Right lobe of liver (tissue), 6 donors: ENCODE data around the gene RELL2. TPM values are rescaled to one million over a fixed set of nuclear protein-coding genes. Genes with fewer than 3 reads are reported as not detected.

Source experiments
- ATAC-seq, 4 donors: fragments of 200-7000 bp; cut with Tn5 transposase; one replicate each; pipeline ENCODE4 v1.9.1; 2020; ENCODE audit warnings: mild to moderate bottlenecking in 4 of 4, moderate library complexity in 4 of 4
- DNase-seq, 3 donors: peaks; one replicate each; pipeline ENCODE4 v3.0.0-alpha.2; 2020
- H3K27ac ChIP-seq, 3 donors: fragments of 200-600 bp; one replicate each; pipeline ENCODE4 v1.8.0; 2022
- H3K27me3 ChIP-seq, 2 donors: fragments of 200-600 bp; one replicate each; pipeline ENCODE4 v1.8.0; 2022
- H3K36me3 ChIP-seq, 4 donors: fragments of 200-600 bp; sonication (generic) in 1 of 4; one replicate each; pipeline versions ENCODE4 v1.5.1 to v1.8.0; 2017 to 2022; ENCODE audit warnings: control low read depth in 1 of 4
- H3K4me1 ChIP-seq, 4 donors: fragments of 200-600 bp; sonication (generic) in 1 of 4; one replicate each; pipeline versions ENCODE4 v1.5.1 to v1.8.0; 2017 to 2022; ENCODE audit warnings: control low read depth in 1 of 4
- H3K4me3 ChIP-seq, 3 donors: fragments of 200-600 bp; one replicate each; pipeline ENCODE4 v1.8.0; 2022
- H3K9me3 ChIP-seq, 4 donors: fragments of 200-600 bp; sonication (generic) in 1 of 4; one replicate each; pipeline versions ENCODE4 v1.5.1 to v1.8.0; 2017 to 2022; ENCODE audit warnings: control low read depth in 1 of 4
- CTCF ChIP-seq, 4 donors: fragments of 200-600 bp in 3 of 4; fragments of 450-650 bp in 1 of 4; IDR thresholded peaks; one replicate each; pipeline versions ENCODE4 v1.5.1 to v1.8.0; 2016 to 2022; ENCODE audit warnings: antibody characterized with exemption in 4 of 4, mild to moderate bottlenecking in 2 of 4
- POLR2A ChIP-seq: fragments of 450-650 bp; IDR thresholded peaks from one replicate; pipeline ENCODE4 v1.6.1; 2017; ENCODE audit warnings: antibody characterized with exemption, mild to moderate bottlenecking
- WGBS: methylation state at CpG from one replicate; pipeline ENCODE4 v1.1.6; 2018; ENCODE audit warnings: low coverage, low lambda C conversion rate; ENCODE audit not compliant: insufficient coverage; ENCODE audit errors: missing lambda C conversion rate; 5-methylcytosine and 5-hydroxymethylcytosine counted together
- intact Hi-C, 2 donors: fragments of 100-400 bp; cut with DNase I; formaldehyde crosslinking; loops; one replicate each; pipeline versions ENCODE4 v1.11.2 to v1.14.1; 2022
- total RNA-seq, 6 experiments: library from RNA; depleted of rRNA in 2 of 6; stranded (reverse); fragments of >200 nt in 2 of 6; fragmentation: NEBNext Ultra II Directional in 3 of 6; extraction: Animal tissue kit (Norgen Biotek cat#: 25700) in 3 of 6; gene quantifications; one replicate each; pipeline versions ENCODE4 v1.1.0 to v1.2.4, GENCODE V29; 2016 to 2023
- donor health status: DM: no; HTN: yes; CAD: no.
- donor health status: DM: no; HTN: no; CAD: no.
- donor health status: DM: no; HTN: no; CAD: no.
- donor health status: DM: no; HTN: yes; CAD: no.
- donor health status: DM: no; HTN: yes; CAD: no.

RELL2 gene
- total RNA-seq, 6 experiments from 2014 or later: 0.53 to 2.6 (median 1.2) TPM

- Histone ChIP-seq H3K27ac (no peak overlapping the region), H3K9me3 (no peaks in the 10 kb centered on the region), H3K4me1 (peaks cover 0 to 9% (median 2%) of the 10 kb centered on the region in 4 donors), H3K27me3 (no peaks in the 10 kb centered on the region), H3K4me3 (no peak overlapping the region), H3K36me3 (no peaks in the 10 kb centered on the region)
- WGBS: no CpG with 5 or more reads among the region's 16 CpGs
- DNase-seq (no peak), ATAC-seq (no peak)
- no peak for TF ChIP-seq CTCF (IDR thresholded peaks at IDR 0.05)
- TF ChIP-seq POLR2A: no peak
- intact Hi-C loops: no loop called here
Measured at GRCh38 chr5:141680178-141680577, 43.4 kb downstream of the RELL2 start.

GRCh38 chr5:141680751-141681201 lies 44.0 kb downstream of the RELL2 start:
- H3K4me3 ChIP-seq: peak overlapping the region in 1 of 3 donors; percentile 50
- 49% methylated on average over 6 of the region's 6 CpGs for WGBS
- no peaks in the 10 kb centered on the region for H3K36me3 ChIP-seq
- peak overlapping the region in 2 of 3 donors; percentile 62 to 66 for H3K27ac ChIP-seq
- ATAC-seq: peak; percentile 42 to 70 (median 56)
- peaks cover 0 to 9% (median 2%) of the 10 kb centered on the region in 4 donors for H3K4me1 ChIP-seq
- intact Hi-C loops: no loop called here
- no peaks in the 10 kb centered on the region for H3K27me3 ChIP-seq
- peak; percentile 14 for TF ChIP-seq POLR2A
- TF ChIP-seq CTCF (IDR thresholded peaks at IDR 0.05): no peak
- peak in 2 of 3 donors; percentile 68 to 70 for DNase-seq
- no peaks in the 10 kb centered on the region for H3K9me3 ChIP-seq

- peaks cover 0 to 9% (median 2%) of the 10 kb centered on the region in 4 donors for H3K4me1 ChIP-seq
- peak overlapping the region; percentile 37 to 50 (median 47) for H3K4me3 ChIP-seq
- WGBS: 43% methylated on average over 2 of the region's 2 CpGs
- TF ChIP-seq POLR2A: peak; percentile 0
- TF ChIP-seq CTCF (IDR thresholded peaks at IDR 0.05): no peak
- DNase-seq: no peak
- peak overlapping the region; percentile 56 to 66 (median 62) for H3K27ac ChIP-seq
- ATAC-seq: no peak
- no peaks in the 10 kb centered on the region for H3K27me3 ChIP-seq
- intact Hi-C loops: no loop called here
- no peaks in the 10 kb centered on the region for H3K9me3 ChIP-seq
- no peaks in the 10 kb centered on the region for H3K36me3 ChIP-seq
Measured at GRCh38 chr5:141681295-141681694, 44.5 kb downstream of the RELL2 start.

GRCh38 chr5:141681695-141682641 lies 45.2 kb downstream of the RELL2 start, which contains the start of gene ARAP3:
ARAP3 (minus strand) TSS chr5:141682230; CDS start chr5:141680486, 1,744 bp downstream.
- TF ChIP-seq POLR2A: no peak
- no peak for TF ChIP-seq CTCF (IDR thresholded peaks at IDR 0.05)
- H3K27ac ChIP-seq: peak within 1 kb of the TSS; percentile 56 to 66 (median 62)
- peaks cover 0 to 9% (median 2%) of the 10 kb centered on the region in 4 donors for H3K4me1 ChIP-seq
- peak; percentile 90 to 92 (median 90) for DNase-seq
- no peaks in the 10 kb centered on the region for H3K9me3 ChIP-seq
- ATAC-seq: peak; percentile 82 to 92 (median 88)
- WGBS: 15% methylated on average over 35 of the region's 77 CpGs
- intact Hi-C loops: no loop called here
- no peaks in the 10 kb centered on the region for H3K27me3 ChIP-seq
- no peaks in the 10 kb centered on the region for H3K36me3 ChIP-seq
- H3K4me3 ChIP-seq: peak within 1 kb of the TSS; percentile 37 to 50 (median 47)
